Posterior cingulate gyrus (tissue), 11 donors: Measurements from ENCODE around the gene JAM3.
A peak's percentile ranks its signal among the peaks of the same experiment; 100 is the strongest.
"Not testable (repeated sequence)": the region's sequence is repeated elsewhere in the genome, so short reads cannot be mapped to it uniquely, and the experiment has no call there.

Source experiments
- DNase-seq, 10 donors: peaks; one replicate each; pipeline versions ENCODE4 v3.0.0 to v3.0.0-alpha.2; 2020 to 2021; ENCODE audit warnings: mixed read lengths in 3 of 10
- intact Hi-C: fragments of 100-400 bp; cut with DNase I; formaldehyde crosslinking; loops from one replicate; pipeline ENCODE4 v1.15.1; 2023

JAM3 gene

GRCh38 chr11:134158023-134158422 lies 89.2 kb downstream of the JAM3 start:
- intact Hi-C loops = no loop called here
- DNase-seq = no peak

GRCh38 chr11:134159652-134160051 lies 90.8 kb downstream of the JAM3 start:
- no peak for DNase-seq
- intact Hi-C loops = no loop called here

- no peak for DNase-seq
- intact Hi-C loops = no loop called here
Observed at GRCh38 chr11:134164490-134165370, 95.9 kb downstream of the JAM3 start.

GRCh38 chr11:134170177-134170918 lies 101.5 kb downstream of the JAM3 start:
- no peak for DNase-seq
- intact Hi-C loops = no loop called here

GRCh38 chr11:134170919-134171281 lies 102.0 kb downstream of the JAM3 start:
- DNase-seq = no peak
- intact Hi-C loops = no loop called here

- DNase-seq = peak in 1 of 10 donors; percentile 54
- intact Hi-C loops = no loop called here
Observed at GRCh38 chr11:134171951-134172350, 103.1 kb downstream of the JAM3 start.

GRCh38 chr11:134173296-134173695 lies 104.4 kb downstream of the JAM3 start:
- DNase-seq = peak in 1 of 10 donors; percentile 69
- intact Hi-C loops = no loop called here

- intact Hi-C loops = no loop called here
- DNase-seq = peak in 7 of 10 donors; percentile 22 to 93 (median 61)
Observed at GRCh38 chr11:134176284-134176683, 107.4 kb downstream of the JAM3 start.

- no peak for DNase-seq
Observed at GRCh38 chr11:134178032-134178674, 109.3 kb downstream of the JAM3 start.

GRCh38 chr11:134181707-134182106 lies 112.8 kb downstream of the JAM3 start:
- intact Hi-C loops = no loop called here
- DNase-seq = no peak

More at GRCh38 chr11:134178032-134178674, 109.3 kb downstream of the JAM3 start:
- intact Hi-C loops = no loop called here

GRCh38 chr11:134188092-134188491 lies 119.2 kb downstream of the JAM3 start:
- DNase-seq, intact Hi-C loops: not testable (repeated sequence)

- intact Hi-C loops = no loop called here
- DNase-seq = no peak
Observed at GRCh38 chr11:134196756-134197155, 127.9 kb downstream of the JAM3 start.

GRCh38 chr11:134199531-134199930 lies 130.7 kb downstream of the JAM3 start:
- no peak for DNase-seq
- intact Hi-C loops = no loop called here

GRCh38 chr11:134200688-134201087 lies 131.8 kb downstream of the JAM3 start:
- intact Hi-C loops = no loop called here
- no peak for DNase-seq
